Activated CD4-positive, alpha-beta T cell treated with anti-CD3 and anti-CD28 coated beads, Interleukin-2, amount 50 U/mL, for 1 hour (primary cell): ENCODE results near the gene BICC1.

Experiments
- DNase-seq: peaks from one replicate; pipeline ENCODE4 v3.0.0-alpha.2; 2020

Gene BICC1, protein sequence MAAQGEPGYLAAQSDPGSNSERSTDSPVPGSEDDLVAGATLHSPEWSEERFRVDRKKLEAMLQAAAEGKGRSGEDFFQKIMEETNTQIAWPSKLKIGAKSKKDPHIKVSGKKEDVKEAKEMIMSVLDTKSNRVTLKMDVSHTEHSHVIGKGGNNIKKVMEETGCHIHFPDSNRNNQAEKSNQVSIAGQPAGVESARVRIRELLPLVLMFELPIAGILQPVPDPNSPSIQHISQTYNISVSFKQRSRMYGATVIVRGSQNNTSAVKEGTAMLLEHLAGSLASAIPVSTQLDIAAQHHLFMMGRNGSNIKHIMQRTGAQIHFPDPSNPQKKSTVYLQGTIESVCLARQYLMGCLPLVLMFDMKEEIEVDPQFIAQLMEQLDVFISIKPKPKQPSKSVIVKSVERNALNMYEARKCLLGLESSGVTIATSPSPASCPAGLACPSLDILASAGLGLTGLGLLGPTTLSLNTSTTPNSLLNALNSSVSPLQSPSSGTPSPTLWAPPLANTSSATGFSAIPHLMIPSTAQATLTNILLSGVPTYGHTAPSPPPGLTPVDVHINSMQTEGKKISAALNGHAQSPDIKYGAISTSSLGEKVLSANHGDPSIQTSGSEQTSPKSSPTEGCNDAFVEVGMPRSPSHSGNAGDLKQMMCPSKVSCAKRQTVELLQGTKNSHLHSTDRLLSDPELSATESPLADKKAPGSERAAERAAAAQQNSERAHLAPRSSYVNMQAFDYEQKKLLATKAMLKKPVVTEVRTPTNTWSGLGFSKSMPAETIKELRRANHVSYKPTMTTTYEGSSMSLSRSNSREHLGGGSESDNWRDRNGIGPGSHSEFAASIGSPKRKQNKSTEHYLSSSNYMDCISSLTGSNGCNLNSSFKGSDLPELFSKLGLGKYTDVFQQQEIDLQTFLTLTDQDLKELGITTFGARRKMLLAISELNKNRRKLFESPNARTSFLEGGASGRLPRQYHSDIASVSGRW

DNA sequence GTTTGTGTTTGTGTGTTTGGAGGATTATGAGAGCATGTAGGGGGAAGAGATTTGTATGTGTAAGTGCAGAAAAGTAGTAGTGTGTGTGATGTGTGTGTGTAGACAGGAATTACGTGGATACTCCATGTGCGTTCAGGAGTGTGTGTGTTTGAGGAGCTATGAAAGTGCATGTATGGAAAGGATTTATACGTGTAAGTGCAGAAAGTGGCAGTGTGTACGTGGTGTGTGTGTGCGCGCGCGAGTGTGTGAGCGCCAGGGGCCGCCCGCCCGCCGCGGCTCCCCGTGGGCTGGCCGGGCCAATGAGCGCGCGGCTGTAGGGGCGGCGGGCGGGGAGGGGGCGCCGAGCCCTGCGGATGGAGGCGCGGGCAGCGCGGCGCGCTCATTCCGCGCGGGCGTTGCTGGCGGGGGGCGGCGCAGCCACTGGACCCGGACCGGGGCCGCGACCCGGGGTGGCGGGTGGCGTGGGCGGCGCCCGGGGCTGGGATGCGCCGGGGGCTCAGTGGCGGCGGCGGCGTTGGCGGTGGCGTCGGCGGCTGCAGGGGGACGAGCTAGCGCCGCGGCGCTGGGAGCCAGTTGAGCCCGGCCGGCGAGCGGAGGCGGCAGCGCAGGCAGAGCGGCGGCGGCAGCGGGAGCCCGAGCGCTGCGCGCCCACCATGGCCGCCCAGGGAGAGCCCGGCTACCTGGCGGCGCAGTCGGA lies at the start of gene BICC1:
BICC1 (plus strand) TSS at position 382 of the 697 bp plus-strand sequence; CDS start at position 654, 272 bp downstream.
- no peak for DNase-seq

DNA sequence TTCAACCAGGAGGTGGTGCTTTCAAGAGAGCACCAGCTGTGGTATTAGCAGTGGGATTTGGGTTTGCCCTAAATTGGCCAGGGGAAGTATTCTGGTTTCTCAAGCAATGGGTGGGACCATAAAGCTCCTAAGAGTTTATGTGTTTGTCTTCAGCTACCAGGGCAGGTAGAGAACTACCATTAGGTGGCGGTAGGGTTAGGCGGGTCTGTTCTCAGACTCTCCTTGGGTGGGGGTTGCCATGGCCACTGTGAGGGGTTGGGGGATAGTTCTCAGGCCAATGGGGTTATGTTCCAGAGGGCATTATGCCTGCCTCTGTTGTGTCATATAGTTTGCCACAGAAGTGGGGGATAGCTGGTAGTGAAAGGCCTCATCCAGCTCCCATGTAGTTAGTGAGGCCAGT lies 47.7 kb upstream of the BICC1 start:
- DNase-seq = no peak

DNA sequence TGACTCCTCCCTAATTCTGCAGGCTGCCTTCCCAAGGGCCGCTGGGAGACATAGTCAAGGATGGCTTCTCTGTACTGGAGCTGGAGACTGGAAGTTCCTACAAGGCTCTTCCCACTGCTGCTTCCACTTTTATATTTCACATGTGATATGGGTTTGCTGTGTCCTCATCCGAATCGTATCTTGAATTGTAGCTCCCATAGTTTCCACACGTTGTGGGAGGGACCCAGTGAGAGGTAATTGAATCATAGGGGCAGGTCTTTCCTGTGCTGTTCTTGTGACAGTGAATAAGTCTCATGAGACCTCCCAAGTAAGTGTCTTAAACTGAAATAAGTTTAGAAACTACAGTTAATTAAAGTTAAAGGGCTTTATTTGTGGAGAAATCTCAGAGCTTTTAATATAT lies 47.0 kb upstream of the BICC1 start:
- no peak for DNase-seq

DNA sequence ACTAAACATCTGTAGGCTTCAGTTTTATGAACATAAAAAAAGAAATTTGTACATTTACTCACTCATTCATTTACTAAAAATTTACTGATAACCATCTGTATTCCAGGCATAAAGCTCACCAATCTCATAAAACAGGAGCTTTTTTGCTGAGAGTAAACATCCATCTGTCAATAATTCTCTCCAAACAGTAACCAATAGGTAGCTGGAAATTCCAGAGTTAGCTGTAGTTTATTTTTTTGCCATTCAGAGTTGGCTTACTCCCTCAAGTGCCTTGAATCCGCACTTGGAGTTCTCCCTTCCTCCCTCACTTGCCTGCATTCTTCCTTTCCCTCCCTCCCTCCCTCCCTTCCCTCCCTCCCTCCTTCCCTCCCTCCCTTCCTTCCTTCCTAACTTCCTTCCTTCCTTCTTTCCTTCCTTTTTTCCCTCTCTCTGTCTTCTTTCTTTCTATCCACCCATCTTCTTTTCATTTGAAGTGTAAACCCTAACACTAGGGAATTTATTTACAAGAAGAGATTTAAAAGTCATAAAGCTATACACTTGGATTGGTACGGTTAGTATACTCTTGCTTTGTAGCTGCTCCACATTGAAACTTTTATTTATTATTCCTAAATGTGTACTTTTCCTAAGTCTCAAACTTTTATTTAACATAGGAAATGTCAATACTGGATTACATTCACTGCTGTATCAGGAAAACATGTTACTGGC lies 44.6 kb upstream of the BICC1 start:
- DNase-seq = no peak

DNA sequence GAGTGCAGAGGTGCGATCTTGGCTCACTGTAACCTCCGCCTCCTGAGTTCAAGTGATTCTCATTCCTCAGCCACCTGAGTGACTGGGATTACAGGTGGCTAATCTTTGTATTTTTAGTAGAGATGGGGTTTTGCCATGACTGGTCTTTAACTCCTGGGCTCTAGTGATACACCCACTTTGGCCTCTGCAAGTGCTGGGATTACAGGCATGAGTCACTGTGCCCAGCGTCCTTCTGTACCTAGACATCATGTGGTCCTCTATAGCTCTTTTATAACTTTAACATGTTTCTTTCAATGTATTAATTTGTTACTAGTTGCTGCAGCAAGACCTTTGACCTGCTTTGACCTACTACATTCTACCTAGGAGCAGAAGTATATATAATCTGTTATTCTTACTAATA lies 38.7 kb upstream of the BICC1 start:
- no peak for DNase-seq

DNA sequence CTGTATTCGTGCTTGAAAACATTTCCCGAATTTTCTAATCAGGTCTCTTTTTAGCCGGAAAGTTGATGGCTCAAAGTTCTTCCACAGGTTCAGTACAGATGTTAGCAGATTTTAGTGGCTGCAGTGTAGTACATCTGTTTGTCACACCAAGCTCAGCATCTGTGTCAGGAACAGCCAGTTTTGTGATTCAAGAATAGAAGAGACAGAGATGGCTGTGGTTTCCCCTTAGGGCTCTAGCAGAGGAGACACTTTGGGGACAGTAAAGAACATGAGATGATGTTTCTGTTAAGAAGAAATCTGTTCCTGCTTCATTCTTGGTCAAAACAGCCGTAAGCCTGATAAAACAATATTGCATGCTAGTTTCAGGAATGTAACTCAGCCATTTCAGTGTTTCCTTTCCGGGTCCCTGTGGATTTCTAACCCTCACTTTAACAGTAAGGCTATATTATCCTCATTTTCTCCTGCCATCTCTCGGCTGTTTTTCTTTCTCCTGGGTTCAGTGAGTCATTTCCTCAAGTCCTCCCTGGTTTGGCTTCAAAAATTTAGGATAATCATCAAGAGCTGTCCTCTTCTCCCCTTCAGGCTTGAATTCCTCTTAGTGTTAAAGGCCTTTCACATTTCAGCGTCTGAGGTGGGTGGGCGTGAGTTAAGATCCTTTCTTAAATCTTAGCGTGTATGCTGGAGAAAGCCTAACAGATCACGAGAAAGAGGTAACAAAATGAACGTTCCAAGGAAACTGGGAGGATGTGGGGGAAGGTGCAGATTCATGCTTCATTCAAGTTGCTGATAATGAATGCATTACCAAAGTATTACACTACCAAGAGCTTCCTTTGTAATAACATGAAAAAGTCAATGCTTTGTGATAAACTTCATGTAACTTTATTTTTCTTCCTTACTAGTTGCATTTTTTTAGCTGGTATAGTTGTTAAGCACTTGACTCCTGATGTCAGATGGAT lies 37.1 kb upstream of the BICC1 start:
- DNase-seq = no peak

DNA sequence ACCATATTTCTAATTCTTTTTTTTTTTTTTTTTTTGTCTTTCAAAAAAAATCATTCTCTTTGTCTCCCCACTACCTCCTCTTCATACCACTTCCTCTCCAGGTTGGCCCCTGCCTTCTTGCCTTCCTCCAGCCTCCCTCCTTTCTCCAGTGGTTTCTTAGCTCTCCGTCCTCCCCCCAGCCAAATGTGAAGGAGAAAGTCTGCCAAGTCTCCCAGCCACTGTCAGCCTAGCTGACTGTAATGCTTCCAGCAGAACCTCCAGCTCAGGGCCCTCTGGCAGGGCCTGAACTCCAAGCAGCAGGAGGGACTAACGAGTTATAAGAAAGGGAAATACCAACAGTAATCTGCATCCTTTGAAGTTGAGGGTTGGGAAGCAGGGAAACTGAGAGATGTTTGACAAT lies 35.5 kb upstream of the BICC1 start:
- no peak for DNase-seq

DNA sequence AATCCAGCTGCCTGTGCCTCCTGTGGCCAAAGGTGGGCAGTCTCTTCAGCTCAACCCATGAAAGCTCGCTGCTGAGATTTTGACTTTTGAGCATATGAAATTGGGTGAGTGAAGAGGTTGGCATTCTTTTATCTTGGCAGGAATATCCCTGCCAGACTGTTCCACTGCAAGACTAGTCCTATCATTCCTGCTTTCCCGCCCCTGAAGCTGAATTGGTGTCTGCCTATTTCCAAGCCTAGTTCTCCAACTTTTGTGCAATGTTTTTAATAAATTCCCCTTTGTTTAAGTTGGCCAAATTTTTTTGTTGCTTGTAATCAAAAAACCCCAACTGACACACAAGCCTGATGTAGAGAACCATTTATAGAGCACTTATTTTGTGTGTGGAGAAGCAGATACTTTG lies 34.8 kb upstream of the BICC1 start:
- no peak for DNase-seq

DNA sequence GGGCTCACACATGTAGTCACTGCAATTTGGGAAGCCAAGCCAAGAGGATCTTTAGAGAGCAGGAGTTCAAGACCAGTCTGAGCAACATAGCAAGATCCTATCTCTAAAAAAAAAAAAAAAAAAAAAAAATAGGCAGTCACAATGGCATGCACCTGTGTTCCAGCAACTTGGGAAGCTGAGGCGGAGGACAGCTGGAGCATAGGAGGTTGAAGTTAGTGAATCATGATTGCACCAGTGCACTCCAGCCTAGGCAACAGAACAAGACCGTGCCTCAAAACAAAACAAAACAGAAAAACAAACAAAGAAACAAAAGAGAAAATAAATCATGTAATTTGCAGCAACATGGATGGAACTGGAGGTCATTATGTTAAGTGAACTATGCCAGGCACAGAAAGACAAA lies 33.6 kb upstream of the BICC1 start:
- no peak for DNase-seq

DNA sequence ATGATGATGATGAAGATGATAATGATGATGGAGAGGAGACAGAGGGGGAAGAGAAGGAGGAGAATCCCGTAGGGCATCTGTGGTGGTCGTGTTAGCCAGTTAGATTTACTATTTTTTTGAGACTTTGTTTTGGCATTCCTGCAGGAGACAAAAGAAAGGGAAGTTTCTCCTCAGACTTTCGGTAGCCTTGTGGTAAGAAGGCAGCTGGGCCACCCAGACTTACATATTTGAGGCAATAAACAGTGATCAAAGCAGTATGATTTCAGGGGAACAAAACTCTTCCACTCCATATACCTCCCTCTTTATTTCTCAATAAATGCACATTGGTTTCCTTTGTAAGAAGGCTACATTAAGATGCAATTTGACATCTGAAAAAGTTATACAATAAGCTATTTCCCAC lies 32.4 kb upstream of the BICC1 start:
- no peak for DNase-seq

DNA sequence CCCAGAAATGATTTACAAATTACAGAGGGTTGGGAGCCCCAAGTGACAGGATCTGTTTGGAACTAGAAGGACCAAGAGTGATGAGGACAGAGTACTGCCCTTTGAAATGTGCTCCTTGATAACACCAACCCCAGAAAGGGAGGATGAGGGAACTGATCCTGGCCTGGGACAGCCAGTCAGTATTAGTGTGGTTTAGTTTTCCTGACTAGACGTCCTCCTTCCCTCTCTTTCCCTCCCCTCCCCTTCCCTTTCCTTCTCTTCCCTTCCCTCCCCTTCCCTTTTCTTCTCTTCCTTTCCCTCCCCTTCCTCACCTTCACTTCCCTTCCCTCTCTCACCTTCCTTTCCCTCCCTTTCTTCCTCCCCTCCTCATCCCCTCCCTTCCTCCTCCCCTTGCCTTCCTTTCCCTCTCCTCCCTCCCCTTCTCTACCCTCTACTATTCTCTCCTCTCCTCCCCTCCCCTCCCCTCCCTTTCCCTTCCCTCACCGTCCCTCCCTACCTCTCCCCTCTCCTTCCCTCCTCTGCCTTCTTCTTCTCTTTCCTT lies 31.0 kb upstream of the BICC1 start:
- no peak for DNase-seq

DNA sequence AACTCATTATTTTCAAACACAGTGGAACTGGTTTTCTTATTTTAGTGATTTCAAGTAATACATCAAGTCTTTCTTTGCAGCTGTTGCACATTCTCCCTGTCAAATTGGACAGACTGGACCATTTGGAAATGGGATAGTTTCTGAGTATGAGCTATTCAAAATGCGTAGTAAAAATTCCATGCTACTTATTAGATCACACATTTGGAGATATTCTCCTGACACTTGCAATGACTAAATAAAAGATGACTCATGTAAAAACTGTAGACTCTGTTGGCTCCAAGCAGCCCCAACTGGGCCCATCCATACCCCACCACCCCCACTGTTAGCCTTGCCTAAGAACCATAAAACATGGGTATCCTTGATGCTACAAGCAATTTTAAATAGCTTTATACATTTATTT lies 25.9 kb upstream of the BICC1 start:
- no peak for DNase-seq

DNA sequence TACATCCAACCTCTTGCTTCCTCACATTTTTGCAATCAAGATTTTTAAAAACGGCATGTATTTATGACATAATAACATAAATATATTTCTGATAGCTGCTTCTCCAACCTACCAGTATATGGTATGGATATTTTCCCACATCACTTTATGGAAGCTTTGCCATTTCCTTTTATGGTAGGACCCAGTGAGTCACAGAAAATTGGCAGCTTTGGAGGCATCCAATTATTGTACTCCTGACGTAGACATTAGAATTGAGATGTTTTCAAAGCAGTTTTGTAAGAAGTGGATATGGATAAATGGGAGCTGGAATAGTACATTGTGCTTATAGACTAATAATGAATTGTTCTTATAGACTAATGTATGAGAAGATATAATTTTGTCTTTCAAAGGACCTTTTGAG lies 23.8 kb upstream of the BICC1 start:
- no peak for DNase-seq

DNA sequence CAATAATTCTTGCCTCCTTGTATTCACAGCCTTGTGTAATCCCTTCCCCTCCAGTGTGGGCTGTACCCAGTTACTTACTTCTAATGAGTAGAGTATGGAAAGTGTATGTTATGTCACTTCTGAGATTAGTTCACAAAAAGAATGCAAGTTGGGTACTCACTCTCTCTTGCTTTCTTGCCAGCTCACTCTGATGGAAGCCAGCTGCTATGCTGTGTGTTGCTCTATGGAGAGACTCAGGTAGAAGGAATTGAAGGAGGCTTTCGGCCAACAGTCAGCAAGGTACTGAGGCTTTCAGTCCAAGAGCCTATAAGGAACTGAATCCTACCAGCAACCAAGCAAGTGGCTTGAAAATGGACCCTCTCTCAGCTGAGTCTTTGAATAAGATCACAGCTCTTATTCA lies 9.7 kb upstream of the BICC1 start:
- no peak for DNase-seq

DNA sequence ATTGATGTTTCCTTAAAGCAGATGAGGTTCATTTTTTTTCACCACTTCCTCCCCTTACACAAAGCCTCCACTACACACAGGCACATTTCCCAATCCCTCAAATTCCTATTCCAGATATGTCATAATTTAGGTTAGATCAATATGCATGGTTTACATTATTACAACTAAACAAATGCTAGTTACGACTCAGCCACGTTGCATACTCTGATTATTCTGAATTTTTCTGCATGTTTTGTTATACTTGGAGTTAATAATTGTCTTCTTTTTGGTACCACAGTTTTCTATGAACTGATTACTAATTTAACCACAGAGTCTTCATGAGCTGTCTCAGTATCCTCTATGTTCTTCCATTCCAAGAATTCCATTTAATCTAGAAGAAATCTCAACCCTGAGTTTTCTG lies 4.4 kb upstream of the BICC1 start:
- DNase-seq = no peak

DNA sequence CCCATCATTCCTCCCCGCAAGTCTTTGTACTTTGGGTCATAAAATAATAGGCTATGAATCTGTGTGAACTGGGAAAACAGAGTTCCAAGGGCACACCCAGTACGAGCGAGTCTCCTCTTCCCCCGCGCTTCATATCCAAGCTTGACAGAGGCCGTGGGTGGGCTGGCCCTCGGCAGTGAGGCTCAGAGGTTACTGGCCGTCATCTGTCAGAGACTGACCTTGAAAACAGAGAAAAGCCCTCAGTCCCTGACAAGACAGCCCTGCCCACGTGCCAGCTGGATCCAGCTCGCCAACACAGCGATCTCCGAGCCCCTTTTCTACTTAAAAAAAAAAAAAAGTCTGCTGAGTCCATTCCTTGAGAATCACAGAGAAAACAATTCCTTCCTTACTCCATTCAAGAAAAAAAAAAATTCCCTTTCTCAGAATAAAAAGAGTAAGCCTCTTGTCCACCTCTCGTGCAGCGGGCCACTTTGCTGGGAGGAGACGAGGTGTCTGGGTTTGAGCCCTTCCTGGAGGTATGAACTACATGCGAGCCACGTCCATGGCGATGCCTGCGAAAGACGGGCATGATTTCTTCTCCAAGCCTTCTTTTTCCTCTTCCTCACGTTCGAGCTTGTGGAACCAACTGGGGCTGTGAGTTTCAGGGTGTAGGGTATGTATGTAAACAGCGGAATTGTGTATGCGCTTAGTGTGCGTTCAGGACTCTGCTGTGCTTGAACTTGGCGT lies 744 bp upstream of the BICC1 start:
- DNase-seq = no peak

DNA sequence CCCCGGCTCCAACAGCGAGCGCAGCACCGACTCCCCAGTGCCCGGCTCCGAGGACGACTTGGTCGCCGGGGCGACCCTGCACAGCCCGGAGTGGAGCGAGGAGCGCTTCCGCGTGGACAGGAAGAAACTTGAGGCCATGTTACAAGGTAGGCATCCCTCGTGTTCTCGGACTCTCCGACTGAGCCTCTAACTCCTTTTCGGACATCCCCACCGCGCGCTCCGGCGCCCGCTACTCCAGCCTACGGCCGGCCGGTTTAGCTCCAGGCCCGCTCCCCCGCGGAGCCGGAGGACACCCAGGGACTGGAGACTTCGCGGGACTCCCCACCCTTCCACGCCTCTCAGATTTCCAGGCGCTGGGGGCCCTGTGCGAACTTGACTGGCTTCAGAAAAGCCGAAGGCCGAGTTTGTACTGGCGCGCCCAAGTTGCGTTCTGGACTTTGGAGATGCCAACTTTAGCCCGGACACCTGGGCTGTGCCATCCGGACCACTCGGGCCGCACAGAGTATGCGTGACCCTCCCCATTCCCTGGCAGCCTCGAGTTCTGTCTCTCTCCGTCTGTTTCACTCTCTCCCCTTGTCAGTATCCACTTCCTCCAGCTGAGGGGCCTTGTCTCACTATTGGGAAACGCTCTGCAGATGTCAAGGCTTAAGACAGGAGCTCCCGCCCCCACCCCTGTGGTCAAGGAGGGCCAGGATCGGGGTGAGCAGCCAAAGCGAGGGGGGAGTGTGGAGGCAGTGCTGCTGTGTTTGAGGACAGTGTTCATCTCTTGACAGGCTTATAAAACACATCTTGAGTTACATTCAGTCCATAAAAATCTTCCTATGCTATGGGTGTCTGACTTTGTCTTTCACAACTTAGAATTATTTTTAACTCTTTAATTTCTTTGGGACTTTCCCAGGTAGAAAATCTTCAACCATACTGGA lies 777 bp downstream of the BICC1 start:
- DNase-seq = no peak

DNA sequence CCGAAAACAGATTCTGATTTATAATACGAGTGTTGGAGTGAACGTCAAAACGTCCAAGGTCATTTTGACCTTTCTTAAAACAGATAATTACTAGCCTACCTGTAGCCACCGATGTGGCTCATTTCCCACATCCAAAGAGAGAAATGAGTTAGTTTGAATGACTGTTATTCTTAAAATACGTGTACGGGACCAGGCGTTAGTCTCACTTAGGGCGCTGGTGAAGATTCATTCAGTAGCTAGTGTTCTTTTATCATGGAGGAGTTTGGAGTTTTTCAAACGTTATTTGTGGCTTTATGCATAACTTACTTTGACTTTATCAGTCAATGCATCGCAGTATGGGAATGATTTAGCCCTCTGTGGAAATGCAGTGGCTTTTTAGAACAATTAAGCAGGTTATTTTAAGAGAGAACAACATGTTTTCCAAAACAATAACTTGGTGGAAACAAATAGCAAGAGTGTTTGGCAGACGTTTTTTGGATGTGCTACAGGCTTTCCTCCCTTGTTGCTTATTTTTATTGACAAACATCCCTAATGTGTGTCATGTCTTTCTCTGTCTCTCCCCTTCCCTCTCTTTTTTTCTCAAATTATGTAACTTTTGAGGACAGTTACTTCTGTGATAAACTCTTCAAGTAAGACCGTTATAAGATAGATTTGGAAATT lies 1.6 kb downstream of the BICC1 start:
- DNase-seq = no peak
